NCI-H1417 treated with DMSO at 0.1 percent for 48 hours (cell line): ENCODE data around the gene BRD3.

Experiments
- DNase-seq: peaks from one replicate; lab custom pipeline; 2025; lab: John Stamatoyannopoulos, UW

The BRD3 gene

DNA sequence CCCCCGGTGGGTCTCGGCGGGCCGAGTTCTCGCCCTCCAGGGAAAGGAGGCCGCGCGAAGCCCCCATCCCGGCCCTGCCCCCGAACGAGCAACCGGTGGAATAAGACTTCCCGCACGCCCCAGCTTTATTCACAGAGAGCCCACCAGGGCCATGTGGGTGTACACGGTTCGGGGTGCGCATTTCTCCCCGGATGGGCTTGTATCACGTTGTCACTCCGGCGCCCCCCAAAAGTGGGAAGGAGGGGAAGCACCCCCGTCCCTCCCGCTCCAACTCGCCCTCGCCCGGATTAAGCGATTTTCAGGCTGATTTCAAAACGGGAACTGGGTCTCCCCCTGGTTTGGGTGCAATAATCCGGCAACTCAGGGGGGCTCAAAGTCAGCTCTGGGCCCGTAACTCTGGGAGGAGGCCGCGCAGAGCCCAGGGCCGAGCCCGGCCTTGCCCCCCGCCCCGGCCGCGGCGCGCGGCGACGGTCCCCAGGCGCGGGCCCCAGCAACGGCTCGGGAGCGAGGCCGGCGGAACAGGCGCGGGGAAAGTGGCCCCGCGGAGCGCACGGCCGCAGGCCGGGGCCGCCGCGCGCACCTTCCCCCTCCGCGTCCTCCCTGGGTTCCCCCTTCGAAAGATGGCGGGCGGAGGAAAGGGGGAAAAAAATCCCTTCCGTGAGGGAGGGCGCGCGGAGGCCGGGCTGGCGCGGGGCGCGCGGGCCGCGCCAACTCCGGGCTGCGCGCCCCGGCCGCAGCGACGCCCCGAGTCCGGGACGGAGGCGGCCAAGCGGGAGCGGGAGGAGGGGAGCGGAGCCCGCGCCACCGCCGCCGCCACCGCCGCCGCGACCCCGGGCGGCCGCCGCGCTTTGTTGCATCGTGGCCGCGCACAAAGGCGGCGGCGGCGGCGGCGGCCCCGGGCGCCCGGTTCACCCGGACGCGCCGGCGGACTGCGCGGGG, 644 bp downstream of the BRD3 start:
- DNase-seq = peak; percentile 6

DNA sequence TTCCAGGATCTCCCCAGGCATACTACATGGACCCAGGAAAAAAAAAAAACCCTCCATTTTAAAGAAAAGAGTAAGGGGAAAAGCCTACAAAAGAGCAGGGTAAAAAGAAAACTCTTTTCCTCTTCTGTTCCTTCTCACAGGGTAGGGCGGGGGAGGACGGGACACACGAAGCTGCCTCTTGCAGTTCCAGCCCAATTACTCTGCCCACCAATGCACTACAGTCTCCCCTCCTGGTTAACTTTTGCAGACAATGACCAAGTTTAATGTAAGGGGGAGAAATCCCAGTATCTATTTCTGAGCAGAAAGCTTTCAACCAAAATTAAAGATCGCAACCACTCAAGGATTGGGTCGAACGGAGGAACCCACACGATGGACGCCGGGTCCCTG, 1.3 kb downstream of the BRD3 start:
- no peak for DNase-seq

- no peak for DNase-seq
Measured at GRCh38 chr9:134065612-134066419, 2.0 kb downstream of the BRD3 start.

DNA sequence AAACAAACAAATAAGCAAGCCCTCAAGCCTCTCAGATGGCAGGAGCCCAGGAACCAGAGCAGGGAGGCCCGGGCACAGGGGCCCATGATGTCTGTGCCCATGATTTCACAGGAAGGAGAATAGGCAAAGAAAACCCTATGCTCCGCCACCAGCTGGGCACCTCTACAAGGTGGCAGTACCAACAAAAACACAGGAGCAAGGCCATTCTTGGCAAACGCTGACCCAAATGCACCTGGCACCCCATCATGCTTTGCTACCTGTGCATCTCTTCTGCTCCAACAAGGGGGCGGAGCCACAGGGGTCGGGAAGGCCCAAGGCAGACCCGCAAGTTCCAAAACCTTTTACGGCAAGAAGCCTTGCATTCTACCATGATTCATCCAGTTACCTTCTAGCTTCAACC, 3.1 kb downstream of the BRD3 start:
- DNase-seq = no peak

- DNase-seq = no peak
Measured at GRCh38 chr9:134063571-134064450, 4.0 kb downstream of the BRD3 start.

DNA sequence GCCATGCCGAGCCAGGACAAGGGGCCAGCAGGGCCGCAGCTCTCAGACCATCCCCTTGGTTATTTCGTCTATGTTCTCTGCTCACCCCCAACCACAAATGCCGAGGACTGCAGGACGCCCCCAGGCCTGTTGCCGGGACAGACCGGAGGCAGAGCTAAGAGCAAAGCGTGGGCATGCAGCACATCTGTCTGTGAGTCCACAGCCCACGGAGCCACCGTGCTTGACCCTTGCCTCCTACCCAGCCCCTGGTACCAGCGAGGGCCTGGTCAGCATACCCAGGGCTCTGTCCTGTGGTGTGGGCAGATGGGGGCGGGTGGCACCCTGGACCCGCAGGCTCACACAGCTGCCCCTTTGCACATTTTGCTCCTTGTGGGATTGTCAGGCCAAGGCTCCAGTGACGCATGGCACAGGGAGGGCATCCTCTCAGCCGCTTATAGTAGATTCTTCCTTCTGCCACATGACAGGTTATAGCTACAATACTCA, 4.7 kb downstream of the BRD3 start:
- no peak for DNase-seq

GRCh38 chr9:134062461-134063087, 5.3 kb downstream of the BRD3 start:
- DNase-seq = no peak

GRCh38 chr9:134061688-134062371, 6.0 kb downstream of the BRD3 start:
- no peak for DNase-seq

DNA sequence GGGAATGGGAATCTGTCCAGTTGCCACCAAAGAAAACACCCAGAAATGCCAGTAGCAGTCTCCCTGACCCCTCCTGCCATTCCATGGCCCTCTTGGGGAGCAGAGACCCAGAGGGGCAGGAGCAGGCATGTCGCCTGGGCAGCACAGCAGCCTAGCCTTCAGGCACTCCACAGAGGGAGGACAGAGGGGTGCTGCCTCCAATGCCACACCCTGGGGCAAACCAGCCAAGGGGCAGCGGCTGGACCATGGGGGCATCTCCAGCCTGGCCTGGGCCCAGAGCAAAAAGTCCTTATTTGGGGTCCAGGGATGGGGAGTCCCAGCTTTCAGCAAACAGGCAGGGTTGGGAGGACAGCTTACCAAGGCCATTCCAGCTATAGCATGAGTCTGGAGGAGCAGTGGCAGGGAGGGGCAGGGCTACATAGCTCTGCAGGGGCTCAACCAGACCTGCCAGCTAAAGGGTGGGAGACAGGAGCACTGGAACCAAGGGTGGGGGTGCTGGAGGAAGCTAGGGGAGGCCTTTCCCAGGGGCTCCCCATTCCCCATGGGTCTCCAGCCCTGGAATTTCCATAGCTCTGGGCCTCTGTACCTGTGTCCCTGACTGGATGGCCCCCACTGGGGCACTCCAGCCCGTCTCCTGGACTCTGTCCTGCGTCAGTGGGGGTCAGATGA, 6.7 kb downstream of the BRD3 start:
- DNase-seq = no peak

- DNase-seq = no peak
Measured at GRCh38 chr9:134060546-134060945, 7.3 kb downstream of the BRD3 start.

DNA sequence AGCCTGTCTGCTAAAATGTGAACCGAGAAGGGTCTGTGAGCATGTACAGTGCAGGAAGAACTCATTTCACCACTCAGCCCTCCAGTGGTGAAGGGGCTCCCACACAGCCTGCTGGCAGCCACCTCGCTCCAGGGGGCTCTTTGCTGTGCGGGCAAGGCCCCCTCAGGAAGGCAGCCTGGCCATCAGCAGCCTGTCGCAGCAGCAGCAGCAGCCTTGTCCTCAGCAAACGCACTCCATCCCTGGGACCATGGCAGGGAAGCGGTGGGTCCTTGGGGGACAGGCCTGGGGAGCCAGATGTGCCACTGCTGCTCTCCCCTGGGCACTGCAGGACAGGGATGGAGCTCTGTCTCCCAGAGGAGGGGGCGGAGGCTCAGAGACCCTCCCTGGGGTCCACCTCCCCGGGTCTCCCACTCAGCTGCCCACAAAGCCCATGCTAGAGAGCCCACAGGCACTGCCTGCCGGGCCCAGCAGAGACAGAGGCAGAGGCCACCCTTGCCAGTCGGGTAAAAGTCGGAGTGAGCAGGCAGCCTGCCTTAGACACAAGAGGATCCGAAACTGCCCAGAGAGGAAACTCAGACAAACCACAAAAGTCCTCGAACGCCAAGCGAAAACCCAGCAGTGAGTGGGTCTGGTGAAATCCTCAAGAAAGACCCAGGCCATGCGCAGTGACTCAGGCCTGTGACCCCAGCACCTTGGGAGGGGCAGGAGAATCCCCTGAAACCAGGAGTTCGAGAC, 8.0 kb downstream of the BRD3 start:
- DNase-seq = no peak

- no peak for DNase-seq
Measured at GRCh38 chr9:134059188-134059641, 8.6 kb downstream of the BRD3 start.

GRCh38 chr9:134058716-134059115, 9.1 kb downstream of the BRD3 start:
- DNase-seq = no peak

- no peak for DNase-seq
Measured at GRCh38 chr9:134057751-134058701, 9.8 kb downstream of the BRD3 start.

- no peak for DNase-seq
Measured at GRCh38 chr9:134057307-134057657, 10.5 kb downstream of the BRD3 start.

DNA sequence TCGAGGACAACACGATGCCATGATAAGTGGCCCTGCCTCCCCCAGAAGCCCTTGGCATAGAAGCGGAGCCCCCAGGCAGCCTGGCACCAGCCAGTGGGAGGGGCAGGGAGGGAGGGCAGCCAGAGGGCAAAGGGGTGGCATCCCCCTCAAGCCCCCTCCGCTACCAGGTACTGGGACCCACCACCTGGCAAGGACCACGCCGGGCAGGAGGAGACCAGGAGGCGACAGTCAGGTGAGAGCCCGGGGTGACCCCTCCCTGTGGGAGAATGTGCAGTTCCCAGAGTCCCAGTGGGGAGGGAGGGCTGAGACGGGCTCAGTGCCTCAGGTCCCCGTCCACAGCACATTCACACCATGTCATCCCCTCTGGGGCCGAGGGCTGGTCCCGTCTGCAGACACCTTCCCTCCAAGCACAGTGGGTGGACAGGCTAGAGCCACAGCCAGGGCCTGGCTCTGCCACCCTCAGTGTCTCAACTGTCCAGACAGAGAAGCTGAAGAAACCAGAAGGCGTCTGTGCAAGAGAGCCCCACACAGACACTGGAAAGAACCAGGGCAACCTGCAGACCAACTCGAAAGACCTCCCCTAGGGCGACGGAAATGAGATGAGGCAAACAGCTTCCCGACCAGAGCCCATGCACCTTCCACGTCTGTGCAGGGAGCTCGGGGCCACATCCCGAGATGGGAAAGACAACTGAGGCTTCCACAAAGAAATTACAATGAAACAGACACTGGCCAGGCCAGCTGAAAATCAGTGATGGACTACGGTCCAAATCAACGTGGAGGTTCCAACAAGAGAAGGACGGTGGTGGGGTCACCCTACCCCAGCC, 11.1 kb downstream of the BRD3 start:
- no peak for DNase-seq

DNA sequence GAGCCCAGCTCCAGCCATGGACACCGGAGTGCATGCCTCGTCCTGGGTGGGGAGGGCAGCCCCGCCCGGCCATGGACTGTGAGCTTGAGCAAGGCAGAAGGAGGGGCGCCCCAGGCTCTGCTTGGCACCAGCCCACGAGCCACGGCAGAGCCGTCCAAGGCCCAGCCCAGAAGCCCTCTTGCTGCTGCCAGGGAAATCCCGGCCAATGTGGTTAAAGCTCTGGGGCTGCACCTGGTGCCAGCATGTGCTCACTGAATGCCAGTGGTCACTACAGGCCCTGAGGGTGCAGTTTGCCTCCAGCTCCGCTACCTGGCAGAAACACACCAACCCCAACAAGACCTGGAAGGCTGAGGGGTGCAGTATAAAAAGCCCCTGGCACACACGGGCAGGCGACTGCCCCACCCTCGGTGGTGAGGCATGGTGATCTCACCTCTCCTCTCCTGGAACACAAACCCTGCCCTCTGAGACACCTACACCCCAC, 11.8 kb downstream of the BRD3 start:
- no peak for DNase-seq
